DOHH2 (cell line): ENCODE measurements around the gene STPG3.
A peak's percentile ranks its signal among the peaks of the same experiment; 100 is the strongest.

Experiments used
- CTCF ChIP-seq: fragments of 200-600 bp; sonication (generic); IDR thresholded peaks from one replicate; pipeline ENCODE4 v1.5.1; 2014; ENCODE audit warnings: antibody characterized with exemption, mild to moderate bottlenecking, low read depth, low read length; ENCODE audit not compliant: poor library complexity, severe bottlenecking
- EZH2phosphoT487 ChIP-seq: fragments of 200-600 bp; sonication (generic); IDR thresholded peaks from 2 replicates; pipeline ENCODE4 v1.6.1; 2017; ENCODE audit warnings: borderline replicate concordance, mild to moderate bottlenecking, antibody characterized with exemption, low read length, moderate library complexity, mixed read lengths

DNA sequence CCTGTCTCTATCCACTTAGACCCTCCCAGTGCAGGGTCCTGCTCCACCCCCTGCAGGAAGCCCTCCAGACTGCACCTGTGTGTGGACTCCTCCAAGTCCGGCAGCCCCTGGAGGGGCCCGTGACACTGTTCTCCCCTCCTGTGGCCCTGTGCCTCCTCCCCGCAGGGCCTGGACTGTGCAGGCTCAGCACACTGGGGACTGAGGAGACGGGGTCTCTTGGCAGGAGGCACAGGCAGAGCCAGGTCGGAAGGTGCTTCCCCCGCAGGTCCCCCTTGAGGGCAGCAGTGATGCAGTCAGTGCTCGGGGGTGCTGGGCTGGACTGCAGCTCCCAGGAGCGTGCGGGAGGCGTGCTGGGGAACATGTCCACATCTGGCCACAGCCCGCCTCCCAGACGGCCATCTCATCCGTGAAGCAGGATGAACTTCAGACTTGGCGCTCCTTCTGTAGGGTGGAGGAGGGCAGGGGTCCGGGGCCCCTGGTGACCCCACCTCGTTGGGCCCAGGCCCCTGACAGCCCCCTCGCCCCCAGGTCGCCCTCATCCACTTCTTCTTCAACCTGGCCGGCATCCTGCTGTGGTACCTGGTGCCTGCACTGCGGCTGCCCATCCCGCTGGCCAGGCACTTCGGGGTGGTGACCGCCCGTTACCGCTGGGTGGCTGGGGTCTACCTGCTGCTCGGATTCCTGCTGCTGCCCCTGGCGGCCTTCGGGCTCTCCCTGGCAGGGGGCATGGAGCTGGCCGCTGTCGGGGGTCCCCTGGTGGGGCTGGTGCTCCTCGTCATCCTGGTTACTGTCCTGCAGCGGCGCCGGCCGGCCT is 15.5 kb upstream of the STPG3 start:
- TF ChIP-seq CTCF (peak; percentile 34), EZH2phosphoT487 (no peak)
